GM12891 (cell line): ENCODE results near the gene ZIC1.

ENCODE experiments used
- POLR2AphosphoS5 ChIP-seq: IDR thresholded peaks from 2 replicates; pipeline ENCODE4 v1.6.1; 2011; ENCODE audit warnings: low read depth, low read length, control low read depth
- TAF1 ChIP-seq: IDR thresholded peaks from 2 replicates; pipeline ENCODE4 v1.6.1; 2011; ENCODE audit warnings: low read depth, low read length, control low read depth

GRCh38 chr3:147422196-147422595 lies 13.0 kb downstream of the ZIC1 start:
- TF ChIP-seq TAF1 (no peak), POLR2AphosphoS5 (no peak)
